Effector CD8-positive, alpha-beta T cell (primary cell): Measurements from ENCODE around the gene VWA5B1.
"Not testable (repeated sequence)": the region's sequence is repeated elsewhere in the genome, so short reads cannot be mapped to it uniquely, and the experiment has no call there.

ENCODE experiments used
- DNase-seq: peaks from one replicate; lab custom pipeline; 2025; lab: John Stamatoyannopoulos, UW

VWA5B1 gene

DNA sequence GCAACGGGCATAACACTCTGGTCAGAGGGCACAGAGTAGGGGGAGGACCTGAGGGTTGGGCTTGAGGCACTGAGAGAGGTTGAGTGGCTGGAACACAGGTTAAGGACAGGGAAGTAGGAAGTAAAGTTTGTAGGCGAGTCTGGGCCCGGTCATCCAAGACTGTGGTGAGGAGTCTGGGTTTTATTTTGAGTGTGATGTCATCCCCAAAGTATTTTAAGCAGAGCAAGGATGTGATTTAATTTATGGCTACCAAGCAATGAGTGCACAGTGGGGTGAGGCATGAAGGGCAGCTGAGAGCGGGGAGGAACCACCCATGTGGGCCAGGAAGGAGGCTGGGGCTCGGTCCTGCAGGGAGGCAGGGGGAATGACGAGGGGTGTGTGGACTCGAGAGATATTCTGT lies 11.2 kb upstream of the VWA5B1 start:
- no peak for DNase-seq

DNA sequence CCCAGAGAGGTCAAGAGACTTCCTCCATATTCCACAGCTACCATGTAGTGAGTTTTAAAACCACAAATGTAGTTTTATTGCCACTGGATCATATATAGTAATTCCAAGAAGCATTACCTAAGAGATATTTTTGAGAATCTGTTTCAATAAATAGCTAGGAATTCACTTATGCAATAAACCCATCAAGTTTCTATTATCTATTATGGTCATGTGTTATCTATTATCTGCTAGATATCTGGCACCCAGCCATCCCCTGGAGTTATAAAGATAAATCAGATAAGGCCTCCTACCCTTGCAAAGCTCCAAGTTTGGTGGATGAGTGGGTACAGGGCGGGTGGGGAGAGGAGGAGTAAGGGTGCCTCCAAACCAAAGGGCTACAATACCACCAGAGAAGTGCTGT lies 10.3 kb upstream of the VWA5B1 start:
- no peak for DNase-seq

- no peak for DNase-seq
Observed at GRCh38 chr1:20280906-20281305, 9.8 kb upstream of the VWA5B1 start.

DNA sequence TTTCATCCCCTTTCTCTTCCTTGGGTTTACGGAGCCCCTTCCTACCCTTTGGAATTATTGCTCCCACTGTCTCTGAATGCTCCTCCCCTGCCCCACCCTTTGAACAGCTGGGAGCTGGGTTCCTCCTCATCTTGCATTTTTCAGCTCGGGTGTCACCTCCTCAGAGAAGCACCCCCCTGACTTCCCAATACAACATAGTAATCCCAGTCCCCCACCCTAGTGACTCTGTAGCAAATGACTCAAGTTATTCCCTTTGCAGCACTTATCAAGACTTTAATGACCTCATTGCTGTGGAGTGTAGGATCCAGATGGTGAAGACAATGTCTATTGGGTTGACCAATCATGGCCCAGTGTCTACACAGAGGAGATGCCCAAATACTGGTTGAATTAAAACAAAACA lies 8.9 kb upstream of the VWA5B1 start:
- DNase-seq = no peak

GRCh38 chr1:20282533-20282932 lies 8.1 kb upstream of the VWA5B1 start:
- no peak for DNase-seq

GRCh38 chr1:20284046-20284445 lies 6.6 kb upstream of the VWA5B1 start:
- no peak for DNase-seq

DNA sequence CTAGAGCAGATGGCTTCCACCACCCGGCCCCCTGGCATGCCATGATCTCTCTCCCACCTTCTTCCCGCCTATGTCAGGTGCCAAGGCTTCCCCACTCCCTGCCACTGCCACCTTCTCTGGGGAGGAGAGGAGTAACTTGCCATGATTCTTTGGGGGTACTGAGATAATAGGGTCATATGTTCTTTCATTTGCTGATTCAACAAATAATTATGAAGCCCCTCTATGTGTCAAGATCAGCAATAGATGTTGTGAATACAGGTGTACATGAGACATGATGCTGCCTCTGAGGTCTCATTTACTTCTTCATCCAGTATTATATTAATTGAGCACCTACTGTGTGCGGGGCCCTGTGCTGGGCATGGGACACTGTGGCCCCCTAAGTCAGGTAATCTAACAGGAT lies 6.0 kb upstream of the VWA5B1 start:
- no peak for DNase-seq

- DNase-seq = no peak
Observed at GRCh38 chr1:20285510-20285909, 5.2 kb upstream of the VWA5B1 start.

- not testable (repeated sequence) for DNase-seq
Observed at GRCh38 chr1:20287696-20288095, 3.0 kb upstream of the VWA5B1 start.

- no peak for DNase-seq
Observed at GRCh38 chr1:20291645-20292084, 990 bp downstream of the VWA5B1 start.

DNA sequence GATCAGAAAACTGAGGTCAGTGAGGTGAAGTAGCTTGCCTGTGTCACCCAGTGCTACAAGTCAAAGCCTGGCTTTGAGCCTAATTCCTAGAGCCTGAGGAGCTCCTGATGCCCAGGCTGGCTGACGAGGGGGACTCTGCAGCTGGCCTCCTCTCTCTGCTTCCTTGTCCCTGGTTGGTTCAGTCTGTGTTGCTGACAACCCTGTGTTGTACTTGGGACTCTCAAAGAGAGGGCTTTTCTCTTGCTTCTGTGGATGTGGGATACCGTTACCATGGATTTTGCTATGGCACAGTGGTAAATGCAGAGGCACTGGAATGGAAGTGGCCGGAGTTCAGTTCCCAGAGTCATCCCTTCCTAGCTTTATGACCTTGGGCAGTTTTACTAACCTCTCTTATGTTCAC lies 8.0 kb downstream of the VWA5B1 start:
- no peak for DNase-seq

- no peak for DNase-seq
Observed at GRCh38 chr1:20301463-20302107, 10.9 kb downstream of the VWA5B1 start.

DNA sequence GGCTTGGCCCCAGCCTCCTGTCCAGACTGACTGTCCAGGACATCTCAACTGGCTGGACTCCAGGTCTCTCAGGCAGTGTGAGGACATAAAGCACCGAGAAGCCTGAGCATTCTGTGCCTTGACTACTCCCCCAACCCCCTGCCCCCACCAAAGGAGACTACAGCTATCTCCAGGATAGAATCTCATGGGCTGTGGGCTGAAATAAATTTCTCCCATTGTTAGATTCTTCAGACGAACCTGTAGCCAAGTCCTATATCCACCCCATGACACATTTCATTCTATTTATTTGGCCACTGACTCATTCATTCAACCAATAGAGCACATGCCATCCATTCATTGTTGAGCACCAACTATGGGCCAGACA lies 11.4 kb downstream of the VWA5B1 start:
- no peak for DNase-seq

DNA sequence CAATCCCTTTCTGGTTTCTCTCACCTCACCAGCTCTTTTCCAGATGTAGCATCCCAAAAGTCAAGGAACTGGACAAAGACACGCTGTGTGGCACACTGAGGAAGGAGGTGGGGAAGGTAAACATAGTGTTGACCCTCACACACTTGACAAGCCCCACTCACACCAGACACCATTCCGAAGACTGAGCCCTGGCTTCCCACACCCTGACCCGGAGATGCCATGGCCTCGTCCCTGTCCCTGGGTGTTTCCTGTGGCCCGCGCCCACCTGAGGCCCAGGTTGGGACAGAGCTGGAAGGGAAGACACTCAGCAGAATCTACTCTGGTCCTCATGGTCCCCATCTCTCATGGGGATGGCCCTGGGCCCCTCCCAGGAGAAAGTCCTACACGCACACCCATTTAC lies 16.4 kb downstream of the VWA5B1 start:
- no peak for DNase-seq

- no peak for DNase-seq
Observed at GRCh38 chr1:20308569-20308968, 17.9 kb downstream of the VWA5B1 start.

DNA sequence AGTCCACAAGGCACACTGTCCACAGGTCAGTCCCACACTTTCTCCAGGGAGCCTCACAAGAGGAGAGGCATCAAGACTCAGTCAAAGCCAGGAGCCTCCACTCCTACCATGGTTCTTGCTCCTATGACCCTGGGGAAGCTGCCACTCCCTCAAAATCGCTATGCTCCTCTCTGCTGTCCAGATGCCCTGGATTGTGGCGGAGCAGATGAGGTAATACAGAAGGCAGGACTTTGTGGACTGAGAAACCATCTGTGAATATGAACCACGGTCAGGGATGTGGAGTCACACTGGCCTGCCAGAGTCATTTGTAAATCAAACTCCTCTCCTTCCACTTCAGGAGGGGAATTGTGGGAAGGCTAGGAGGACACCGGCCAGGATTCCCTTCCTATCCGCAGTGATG lies 20.6 kb downstream of the VWA5B1 start:
- DNase-seq = no peak

- DNase-seq = no peak
Observed at GRCh38 chr1:20312310-20312709, 21.6 kb downstream of the VWA5B1 start.

- DNase-seq = no peak
Observed at GRCh38 chr1:20312818-20313217, 22.1 kb downstream of the VWA5B1 start.

DNA sequence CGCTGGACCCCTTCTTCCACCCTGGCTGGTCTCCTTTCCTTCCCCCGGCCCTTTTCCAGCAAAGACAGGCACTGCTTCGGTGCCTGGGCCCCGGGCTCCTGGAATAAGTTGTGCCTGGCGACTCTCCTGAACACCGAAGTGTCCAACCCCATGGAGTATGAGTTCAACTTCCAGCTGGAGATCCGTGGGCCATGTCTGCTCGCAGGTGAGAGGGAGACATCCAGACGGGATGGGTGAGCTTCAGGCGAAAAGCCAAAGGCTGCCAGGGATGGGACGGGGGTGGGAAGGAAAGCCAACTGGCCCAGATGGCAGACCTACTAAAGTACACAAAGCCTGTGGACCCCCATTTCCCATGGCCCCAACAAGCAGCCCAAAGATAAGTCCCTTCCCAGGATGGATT lies 26.8 kb downstream of the VWA5B1 start:
- DNase-seq = no peak

- DNase-seq = no peak
Observed at GRCh38 chr1:20318521-20318920, 27.8 kb downstream of the VWA5B1 start.

- no peak for DNase-seq
Observed at GRCh38 chr1:20318971-20319370, 28.3 kb downstream of the VWA5B1 start.

GRCh38 chr1:20319456-20320220 lies 29.0 kb downstream of the VWA5B1 start:
- no peak for DNase-seq

DNA sequence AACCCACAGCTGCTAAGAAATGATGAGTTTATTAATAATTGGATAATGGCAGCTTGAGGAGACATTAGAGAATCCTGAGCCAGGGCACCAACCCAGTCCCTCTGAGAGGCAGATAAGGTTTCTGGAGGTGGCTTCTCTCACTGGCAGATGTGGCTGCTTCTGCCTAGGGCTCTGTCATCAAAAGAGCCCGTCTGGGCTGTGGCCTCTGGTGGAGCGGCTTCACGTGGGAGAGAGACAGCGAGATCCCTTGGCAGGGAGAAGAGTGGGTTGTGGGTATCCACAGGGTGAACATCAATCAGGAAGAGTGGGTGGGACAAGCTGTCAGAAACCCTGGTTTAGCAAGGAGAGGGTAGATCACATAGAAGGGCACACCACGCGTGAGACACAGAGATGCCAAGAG lies 30.0 kb downstream of the VWA5B1 start:
- DNase-seq = no peak

DNA sequence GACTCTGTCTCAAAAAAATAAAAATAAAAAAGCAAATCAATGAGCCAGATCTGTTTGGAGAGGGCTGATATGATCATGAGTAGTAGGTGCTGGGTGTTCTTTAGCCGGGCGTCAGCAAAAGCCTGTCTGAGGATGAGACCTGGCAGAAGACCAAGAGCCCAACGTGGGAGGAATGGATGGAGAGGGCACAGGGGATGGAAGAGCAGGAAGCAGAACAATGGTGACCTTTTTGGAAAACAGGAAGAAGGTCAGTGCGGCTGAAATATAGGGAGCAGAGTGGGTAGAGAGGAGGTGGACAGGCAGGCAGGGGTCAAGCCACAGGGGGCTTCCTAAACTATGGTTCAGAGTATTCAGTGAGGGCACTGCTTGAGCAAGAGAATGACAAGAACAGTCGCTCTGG lies 30.9 kb downstream of the VWA5B1 start:
- DNase-seq = no peak
